ENCODE data around the gene KIAA0232.

DNA sequence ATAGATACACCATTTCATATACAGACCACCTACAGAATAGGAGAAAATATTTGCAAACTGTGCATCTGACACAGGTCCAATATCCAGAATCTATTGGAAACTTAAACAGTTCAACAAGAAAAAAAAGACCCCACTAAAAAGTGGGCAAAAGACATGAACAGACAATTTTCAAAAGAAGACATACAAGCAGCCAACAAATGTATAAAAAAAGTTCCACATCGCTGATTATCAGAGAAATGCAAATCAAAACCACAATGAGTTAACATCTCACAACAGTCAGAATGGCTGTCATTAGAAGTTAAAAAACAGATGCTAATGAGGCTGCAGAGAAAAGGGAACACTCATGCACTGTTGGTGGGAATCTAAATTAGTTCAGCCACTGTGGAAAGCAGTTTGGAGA is 36.8 kb downstream of the KIAA0232 start:
- TF ChIP-seq EP300 (IDR thresholded peaks at IDR 0.05) (no peak), CTCF (IDR thresholded peaks at IDR 0.05) (no peak)

Measured in esophagus muscularis mucosa (tissue), 3 donors.